HG02588 (cell line): ENCODE results near the gene SPEG.

Source experiments
- ATAC-seq: cut with Tn5 transposase; IDR thresholded peaks from one replicate; pipeline ENCODE4 v1.9.1; 2021; ENCODE audit warnings: mild to moderate bottlenecking, moderate library complexity; ENCODE audit not compliant: unreplicated experiment

Gene SPEG

DNA sequence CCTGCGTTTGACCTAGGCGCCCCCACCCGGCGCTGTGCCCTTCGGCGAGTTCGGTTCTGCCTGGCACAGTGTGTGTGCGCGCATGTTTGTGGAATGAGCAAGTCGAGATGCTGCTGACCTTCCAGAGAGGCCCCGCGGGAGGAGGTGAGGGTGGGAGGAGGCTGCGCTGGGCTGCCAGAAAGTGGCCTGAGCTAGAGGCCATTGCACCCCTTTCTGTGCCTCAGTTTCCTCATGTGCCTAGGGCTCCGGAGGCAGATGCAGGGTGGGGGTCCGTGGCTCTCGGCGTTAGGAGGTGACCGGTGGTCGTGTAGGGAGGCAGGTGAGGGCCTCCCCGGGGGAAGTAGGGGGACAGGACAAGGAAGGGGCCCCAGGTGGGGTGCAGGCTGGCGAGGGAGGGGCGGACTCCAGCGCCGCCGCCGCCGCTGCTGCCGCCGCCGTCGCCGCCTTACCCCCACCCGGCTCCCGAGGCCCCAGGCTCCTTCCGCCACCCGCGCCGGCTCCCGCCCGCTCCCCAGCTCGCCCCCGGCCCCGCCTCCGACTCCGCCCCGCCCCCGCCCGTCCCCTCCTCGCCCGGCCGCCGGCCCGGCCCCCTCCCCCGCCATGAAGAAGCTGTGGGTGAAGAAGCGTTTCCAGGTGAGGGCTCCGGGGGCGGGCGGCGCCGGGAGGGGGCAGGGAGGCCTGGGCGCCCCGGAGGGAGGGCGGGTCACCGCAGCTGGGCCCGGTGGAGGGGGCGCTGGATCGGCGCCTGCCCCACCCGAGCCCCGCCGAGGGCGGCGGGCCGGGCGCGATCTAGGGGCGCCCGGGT is 7.0 kb downstream of the SPEG start:
- ATAC-seq = no peak

DNA sequence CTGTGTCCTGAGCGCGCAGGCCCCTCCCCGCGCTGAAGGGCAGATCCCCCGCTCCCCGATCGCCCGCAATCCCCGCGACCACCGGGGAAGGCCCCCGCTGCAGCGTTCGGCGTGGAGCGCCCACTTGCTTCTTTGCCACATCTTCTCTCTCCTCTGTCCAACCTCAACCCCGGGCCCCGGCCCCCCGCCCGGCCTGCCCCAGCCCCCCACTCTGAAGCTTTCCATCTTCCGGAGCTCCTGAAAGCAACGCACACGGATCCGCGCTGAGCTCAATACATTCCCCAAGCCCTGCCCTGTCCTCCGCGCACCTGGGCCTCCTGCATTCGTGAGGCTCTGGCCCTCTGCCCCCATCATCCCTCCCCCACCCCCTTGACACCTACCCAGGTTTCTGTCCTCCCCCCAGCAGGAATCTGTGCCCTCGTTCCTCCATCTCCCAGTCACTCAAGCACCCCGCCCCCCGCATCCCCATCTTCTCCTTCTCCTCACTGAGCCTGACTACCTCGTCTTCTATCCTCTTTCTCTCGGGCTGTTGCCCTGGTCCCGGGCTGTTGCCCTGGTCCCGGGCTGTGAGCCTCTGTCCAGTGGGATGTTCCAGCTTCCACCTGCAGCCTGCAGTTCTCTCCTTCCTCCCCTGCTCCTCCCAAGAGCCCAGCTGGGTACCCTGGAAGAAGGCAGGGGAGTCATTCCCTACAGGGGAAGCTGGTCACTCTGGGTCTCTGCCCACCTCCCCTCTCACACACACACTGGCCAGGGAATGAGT is 7.8 kb downstream of the SPEG start:
- ATAC-seq = no peak

DNA sequence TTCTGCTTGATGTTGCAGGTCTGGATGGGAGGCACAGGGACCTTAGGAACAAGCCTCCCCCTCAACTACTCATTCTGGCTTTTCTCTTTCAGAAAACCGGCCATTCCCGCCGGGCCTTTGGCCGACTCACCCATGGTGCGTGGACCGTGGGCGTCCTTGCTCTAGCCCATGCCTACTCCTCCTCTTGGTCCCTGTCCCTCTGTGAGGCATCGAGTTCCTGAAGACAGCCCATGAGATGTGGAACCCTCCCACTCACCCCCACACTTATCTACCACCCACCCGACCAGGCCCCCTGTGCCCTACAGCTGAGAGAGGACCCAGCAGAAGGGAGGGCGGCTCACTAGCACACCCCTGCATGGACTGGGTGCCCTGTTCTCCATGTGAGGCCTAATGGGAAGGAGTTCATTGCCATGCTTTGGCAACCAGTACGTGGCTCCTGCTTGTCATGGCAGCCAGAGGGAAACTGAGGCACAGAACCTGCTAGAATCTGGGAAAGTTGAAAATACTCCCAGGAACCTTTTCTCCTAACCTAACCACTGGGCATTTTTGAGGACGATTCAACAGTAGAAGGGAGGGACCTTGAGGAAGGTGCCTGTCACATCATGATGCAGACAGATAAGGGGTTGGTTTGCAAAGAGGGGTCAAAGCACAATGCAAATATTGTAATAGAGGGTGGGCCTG is 8.5 kb downstream of the SPEG start:
- ATAC-seq = no peak

DNA sequence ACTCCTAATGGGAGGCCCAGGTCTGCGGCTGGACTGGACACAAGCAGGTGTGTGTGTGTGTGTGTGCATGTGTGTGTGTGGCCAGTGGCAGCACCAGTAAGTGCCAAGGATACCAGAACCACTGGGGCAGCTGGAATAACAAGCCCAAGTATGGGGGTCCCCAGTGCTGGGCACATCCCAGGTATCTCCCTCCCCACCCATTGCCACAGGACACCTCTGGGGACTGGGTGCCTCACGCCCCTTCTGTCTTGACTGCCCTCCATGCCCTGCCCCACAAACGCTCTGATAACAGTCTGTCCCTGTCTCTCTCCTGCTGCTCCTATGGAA is 9.0 kb downstream of the SPEG start:
- ATAC-seq = no peak

DNA sequence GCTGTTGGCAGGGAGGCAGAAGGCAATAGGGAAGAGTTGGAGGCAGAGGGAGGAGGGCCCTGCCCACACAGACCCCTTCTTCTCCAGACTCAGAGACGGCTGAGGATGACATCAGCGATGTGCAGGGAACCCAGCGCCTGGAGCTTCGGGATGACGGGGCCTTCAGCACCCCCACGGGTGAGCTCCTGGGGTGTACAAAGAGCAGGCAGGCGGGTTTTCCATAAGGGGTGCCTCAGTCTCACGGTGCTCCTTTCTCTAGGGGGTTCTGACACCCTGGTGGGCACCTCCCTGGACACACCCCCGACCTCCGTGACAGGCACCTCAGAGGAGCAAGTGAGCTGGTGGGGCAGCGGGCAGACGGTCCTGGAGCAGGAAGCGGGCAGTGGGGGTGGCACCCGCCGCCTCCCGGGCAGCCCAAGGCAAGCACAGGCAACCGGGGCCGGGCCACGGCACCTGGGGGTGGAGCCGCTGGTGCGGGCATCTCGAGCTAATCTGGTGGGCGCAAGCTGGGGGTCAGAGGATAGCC is 10.0 kb downstream of the SPEG start:
- no peak for ATAC-seq

DNA sequence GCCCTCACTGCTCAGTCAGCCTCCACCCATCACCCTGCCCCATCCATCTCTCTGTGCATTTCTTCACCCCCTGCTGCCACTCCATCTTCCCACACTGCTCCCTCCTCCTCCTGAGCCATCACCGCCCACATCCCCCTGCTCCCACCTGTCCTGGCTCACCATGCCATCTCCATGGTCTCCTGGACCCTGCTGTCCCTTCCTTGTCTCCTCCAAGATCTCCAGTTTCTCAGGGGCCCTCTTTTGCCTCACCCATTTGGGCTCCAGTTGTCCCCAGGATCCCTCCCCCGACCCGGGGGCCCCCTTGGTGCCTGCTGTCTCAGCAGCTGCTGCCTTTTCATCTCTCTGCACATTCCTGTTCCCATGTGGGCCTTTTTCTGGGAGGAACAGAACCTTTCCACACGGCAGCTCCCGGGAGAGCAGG is 10.6 kb downstream of the SPEG start:
- ATAC-seq = no peak

DNA sequence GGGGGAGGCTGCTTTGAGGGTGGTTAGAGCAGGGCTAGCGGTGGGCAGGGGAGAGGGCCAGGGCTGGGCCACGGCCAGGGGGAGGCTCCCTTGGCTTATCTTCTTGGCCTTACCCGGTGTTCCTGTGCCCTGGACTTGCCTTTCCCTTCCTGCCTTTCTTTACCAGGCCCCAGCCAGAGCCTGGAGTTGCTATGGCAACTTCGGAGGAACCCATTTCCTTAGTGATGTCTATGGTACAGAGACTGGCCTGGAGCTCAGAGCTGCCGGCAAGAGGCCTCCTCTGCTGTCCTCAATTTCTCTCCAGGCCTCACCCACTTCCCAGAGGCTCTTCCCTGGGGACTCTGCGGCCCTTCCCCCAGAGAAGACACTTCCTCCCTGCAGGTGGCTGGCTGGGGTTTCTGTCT is 11.5 kb downstream of the SPEG start:
- no peak for ATAC-seq

DNA sequence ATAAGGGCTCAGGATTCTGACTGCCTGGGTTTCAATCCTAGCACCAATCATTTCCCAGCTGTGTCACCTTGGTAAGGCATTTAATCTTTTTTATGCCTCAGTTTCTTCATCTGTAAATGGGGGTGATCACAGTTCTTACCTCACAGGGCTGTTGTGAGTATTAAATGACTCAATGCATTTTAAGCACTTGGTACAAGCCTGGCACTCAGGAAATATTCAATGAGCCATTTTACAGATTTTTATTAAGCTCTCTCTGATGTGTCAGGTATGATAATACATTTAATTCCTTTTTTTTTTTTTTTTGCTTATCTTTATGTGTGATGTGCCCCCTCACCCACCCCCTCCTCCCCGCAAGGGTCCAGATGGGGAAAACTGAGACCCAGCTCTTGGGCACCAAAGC is 12.0 kb downstream of the SPEG start:
- no peak for ATAC-seq

DNA sequence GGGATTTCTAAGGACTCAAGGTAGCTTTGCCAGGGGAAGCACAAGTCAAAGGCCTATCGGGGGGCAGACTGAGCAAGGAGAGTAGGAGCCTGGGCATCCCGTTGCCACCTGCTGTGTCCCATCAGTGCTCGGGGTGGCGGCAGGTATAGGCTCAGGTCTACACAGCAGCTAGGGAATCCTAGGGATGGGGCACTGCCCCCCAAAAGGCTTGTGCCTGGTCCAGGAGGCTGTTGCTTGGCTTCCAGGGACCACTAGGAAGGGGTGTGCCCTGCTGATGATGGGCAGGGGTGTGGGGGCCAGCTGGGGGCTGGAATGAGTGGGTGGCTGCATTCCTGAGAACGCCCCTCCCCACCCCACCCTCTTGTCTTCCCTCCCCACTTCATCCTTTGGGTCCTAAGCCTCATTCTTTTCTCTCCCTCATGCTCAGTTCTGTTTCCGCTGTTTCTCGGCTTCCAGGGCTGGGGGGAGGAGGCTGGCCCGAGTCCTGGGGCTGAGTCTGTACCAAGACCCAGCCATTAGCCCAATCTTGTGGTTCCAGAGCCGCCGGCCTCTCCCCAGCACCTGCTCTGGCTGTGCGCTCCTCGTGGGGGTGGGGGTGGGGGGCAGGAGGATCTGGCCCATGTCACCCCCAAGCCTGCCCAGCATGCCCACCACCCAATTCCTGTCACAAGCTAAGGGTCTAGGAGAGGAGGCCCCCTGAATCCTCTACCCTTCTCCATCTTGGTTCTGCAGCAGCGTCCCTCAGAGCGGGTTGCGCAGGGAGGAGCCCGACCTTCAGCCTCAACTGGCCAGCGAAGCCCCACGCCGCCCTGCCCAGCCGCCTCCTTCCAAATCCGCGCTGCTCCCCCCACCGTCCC is 12.8 kb downstream of the SPEG start:
- no peak for ATAC-seq

DNA sequence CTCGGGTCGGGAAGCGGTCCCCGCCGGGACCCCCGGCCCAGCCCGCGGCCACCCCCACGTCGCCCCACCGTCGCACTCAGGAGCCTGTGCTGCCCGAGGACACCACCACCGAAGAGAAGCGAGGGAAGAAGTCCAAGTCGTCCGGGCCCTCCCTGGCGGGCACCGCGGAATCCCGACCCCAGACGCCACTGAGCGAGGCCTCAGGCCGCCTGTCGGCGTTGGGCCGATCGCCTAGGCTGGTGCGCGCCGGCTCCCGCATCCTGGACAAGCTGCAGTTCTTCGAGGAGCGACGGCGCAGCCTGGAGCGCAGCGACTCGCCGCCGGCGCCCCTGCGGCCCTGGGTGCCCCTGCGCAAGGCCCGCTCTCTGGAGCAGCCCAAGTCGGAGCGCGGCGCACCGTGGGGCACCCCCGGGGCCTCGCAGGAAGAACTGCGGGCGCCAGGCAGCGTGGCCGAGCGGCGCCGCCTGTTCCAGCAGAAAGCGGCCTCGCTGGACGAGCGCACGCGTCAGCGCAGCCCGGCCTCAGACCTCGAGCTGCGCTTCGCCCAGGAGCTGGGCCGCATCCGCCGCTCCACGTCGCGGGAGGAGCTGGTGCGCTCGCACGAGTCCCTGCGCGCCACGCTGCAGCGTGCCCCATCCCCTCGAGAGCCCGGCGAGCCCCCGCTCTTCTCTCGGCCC is 13.6 kb downstream of the SPEG start:
- no peak for ATAC-seq

DNA sequence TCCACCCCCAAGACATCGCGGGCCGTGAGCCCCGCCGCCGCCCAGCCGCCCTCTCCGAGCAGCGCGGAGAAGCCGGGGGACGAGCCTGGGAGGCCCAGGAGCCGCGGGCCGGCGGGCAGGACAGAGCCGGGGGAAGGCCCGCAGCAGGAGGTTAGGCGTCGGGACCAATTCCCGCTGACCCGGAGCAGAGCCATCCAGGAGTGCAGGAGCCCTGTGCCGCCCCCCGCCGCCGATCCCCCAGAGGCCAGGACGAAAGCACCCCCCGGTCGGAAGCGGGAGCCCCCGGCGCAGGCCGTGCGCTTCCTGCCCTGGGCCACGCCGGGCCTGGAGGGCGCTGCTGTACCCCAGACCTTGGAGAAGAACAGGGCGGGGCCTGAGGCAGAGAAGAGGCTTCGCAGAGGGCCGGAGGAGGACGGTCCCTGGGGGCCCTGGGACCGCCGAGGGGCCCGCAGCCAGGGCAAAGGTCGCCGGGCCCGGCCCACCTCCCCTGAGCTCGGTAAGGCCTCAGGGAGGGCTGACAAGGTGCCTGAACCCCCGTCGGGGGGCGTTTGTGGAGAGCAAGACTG is 14.2 kb downstream of the SPEG start:
- ATAC-seq = no peak

DNA sequence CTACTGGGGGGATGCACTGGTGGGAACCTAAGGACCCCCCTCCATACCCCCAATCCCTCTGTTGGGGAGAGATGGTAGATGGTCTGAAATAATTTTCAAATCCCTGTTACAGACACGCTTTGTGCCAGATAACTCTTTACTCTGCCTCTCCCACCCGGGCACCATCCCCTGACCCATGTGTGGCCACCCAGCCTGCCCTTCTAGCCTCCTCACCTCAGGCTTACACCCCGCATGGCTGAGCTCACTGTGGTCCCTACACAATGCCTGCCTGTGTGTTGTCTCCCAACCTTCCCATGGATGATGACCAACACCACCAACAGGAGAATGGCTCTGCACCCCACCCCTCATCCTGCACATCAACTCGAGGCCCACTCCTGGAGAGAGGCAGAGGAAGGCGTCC is 15.0 kb downstream of the SPEG start:
- ATAC-seq = no peak

DNA sequence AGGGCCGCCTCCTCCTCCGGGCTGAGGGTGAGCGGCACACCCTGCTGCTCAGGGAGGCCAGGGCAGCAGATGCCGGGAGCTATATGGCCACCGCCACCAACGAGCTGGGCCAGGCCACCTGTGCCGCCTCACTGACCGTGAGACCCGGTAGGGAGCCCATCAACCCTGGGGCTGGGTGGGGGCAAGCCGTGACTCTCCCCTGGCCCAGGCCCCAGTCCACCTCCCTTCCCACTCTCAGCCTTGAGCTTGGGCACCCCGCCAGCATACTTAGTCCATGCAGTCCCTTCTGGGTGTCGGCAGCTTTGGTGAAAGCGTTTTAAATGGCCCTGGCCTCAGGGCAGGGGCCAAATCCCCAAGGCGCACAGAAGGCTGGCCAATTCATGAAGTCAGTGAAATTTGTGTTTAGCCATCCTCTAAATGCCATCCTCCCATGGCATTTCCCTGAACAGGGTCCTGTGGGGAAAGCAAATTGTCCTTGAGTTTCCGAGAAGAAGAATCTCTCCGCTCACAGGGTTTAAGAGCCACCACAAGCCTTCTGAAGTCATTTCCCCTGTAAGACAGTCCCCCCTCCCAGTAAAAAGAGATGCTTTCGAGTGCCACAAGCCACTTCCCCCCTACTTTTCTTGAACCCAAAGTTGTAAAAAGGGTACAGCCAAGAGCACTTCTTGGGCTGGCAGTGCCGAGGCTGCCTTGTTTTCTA is 17.2 kb downstream of the SPEG start:
- ATAC-seq = no peak

DNA sequence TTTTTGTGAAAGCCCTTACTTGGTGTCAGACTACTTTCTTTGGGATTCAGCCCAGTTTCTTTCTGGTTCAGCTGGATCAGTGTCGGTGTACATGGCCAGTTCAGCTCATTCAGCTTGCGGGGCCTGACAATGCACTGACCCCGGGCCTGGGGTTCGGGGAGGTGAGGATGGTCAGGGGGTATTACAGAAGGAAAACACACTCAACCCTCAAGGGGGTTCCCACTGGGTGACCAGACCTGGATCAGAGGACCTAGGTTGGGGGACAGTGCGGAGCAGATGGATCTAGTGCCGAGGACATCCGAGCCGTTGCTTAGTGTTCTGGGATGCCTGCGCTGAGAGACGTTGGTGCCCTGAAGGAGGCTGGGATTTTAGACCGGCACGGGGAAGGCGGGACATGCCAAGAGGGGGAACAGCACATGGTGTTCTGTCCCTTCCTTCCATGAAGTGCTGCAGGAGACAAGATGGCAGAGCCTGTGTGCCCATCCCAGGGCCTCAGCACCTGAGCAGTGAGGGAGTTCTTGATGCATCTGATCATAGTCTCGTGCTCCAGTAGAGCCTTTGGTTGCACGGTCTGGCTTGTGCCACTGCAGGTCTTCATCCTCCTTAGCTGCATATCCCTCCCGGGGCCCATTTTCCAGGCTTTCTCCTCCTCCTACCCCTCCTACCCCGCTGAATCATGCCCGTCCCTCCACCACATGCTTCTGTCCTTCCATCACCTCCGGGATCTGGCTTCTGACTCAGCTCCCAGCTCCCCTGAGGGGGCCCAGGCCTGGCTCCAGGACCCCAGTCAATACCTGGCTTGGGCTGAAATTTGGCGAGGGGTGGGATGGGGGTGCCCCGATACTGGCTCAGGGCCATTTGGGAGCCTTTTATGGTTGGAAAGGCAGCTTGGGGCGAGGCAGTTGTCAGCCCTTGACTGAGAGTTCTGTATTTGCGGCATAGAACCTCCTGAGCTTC is 18.0 kb downstream of the SPEG start:
- ATAC-seq = no peak

DNA sequence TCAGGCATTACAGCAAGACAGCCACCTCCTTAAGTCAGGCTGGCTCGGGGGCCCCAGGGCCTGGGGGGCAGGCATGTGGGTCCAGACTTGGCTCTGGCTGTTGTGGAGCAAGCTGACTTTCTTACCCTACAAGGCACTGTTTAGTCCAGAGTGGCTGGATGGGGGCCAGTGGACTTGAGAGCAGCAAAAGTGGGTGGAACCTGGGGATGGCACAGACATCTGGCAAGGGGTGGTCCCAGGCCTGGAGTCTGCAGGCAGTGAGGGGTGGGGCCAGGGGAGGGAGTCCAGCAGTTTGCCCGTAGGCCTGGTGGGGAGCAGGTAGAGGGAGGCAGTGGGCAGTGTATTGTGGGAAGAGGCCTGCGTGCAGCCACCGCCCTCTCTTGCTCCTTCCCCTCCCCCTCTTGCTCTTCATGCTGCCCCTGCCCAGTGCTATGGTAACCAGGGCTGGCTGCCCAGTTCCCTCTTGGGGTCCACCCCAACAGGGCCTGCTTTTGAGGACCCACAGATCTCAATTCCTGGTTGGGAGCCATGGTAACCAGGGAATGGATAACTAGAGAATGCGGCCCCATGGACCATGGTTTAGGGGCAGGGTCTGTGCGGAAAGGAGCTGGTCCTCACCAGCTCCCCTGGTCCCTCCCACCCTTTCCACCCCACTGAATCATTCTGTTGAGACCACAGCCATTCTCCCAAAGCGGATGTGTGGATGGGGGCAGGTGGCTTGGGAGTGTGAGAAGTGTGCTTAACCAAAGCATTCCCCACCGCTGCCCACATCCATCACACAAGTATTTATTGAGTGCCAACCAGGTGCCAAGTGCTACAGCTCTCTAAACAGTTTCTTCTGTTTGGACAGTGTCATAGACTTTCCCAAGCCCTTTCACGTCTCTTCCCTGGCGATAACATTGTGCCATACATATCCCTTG is 19.3 kb downstream of the SPEG start:
- ATAC-seq = no peak

DNA sequence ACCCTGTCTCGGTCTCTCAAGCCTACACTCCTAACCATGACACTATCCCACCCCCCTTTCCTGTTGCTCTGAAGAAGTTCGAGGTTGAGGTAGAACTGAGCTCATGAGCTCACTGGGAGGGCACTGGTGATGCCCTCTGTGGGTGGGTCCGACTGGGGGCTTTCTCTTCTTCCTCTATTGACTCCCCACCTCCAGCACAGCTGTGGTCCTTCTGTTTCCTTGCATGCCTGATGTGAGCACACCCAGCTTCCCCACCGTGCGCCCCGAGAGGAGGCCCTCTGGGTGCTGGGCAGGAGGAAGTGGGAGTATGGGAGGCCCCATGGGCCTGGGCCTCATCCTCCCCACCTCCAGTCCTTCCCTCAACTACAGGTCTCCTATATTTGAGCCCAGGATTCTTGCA is 20.9 kb downstream of the SPEG start:
- ATAC-seq = no peak

DNA sequence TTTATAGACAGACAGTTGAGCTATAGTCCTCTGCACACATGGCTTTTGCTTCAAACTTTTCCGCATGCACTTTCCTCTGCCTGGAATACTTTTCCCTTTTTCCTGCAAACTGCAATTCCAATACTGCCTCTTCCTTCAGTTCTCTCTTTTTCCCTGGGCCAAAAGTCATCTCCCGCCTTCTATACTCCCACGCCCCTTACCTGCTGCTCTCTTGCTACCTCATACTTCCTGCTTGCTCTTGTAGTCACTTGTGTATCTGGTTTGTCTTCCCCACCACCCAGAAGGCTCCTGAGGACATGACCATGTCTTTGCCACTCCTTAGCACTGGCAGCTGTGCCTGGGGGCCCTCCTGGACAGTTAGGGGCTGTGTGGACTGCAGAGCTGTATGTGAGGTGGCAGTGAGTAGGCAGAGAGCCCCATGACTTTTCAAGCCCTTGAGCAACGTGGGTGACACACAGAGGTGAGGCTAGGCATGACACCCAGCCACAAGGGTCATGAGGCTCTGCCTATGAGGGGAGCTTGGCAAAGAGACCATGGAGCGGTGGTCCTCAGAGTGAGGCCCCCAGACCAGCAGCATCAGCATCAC is 23.2 kb downstream of the SPEG start:
- no peak for ATAC-seq
